PC-3 (cell line): ENCODE results near the gene ATP1A2.
"Not testable (repeated sequence)": the region's sequence is repeated elsewhere in the genome, so short reads cannot be mapped to it uniquely, and the experiment has no call there.

Source experiments
- CTCF ChIP-seq: fragments of 300-600 bp; sonication (generic); conservative IDR thresholded peaks from 2 replicates; pipeline ENCODE4 v1.5.1; 2017; ENCODE audit warnings: antibody characterized with exemption, low read depth, mild to moderate bottlenecking, low read length
- EZH2 ChIP-seq: fragments of 300-600 bp; sonication (generic); IDR thresholded peaks from one replicate; pipeline ENCODE4 v1.6.1; 2017; ENCODE audit warnings: antibody characterized with exemption, mild to moderate bottlenecking, low read length; ENCODE audit not compliant: unreplicated experiment
- EZH2phosphoT487 ChIP-seq: fragments of 300-600 bp; sonication (generic); IDR thresholded peaks from 2 replicates; pipeline ENCODE4 v1.6.1; 2018; ENCODE audit warnings: mild to moderate bottlenecking, antibody characterized with exemption, low read length, borderline replicate concordance

DNA sequence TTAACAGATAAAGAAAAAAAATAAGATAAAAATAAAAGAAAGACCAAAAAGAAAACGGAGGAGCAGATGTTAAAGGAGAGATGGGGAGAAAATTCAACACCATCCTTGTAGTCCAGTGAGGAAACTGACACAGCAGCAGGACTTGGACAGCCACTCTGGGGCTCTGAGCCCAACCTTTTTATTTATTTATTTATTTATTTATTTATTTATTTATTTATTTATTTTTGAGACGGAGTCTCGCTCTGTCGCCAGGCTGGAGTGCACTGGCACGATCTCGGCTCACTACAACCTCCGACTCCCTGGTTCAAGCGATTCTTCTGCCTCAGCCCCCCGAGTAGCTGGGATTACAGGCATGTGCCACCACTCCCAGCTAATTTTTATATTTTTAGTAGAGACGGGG is 4.1 kb upstream of the ATP1A2 start:
- not testable (repeated sequence) for TF ChIP-seq CTCF, EZH2phosphoT487, EZH2
